GM12875 (cell line): Measurements from ENCODE around the gene CCDC154.

Experiments
- H3K4me3 ChIP-seq: one replicate; pipeline ENCODE4 v1.5.1; 2011; ENCODE audit warnings: low read depth, low read length, control low read depth
- TF ChIP-seq, protein P1 (sequence below): IDR thresholded peaks from 2 replicates; pipeline ENCODE4 v1.5.1; 2011; ENCODE audit warnings: low read depth, mild to moderate bottlenecking, control low read depth, inconsistent platforms, low read length, moderate library complexity, borderline replicate concordance; ENCODE audit not compliant: insufficient read depth

Gene CCDC154

DNA sequence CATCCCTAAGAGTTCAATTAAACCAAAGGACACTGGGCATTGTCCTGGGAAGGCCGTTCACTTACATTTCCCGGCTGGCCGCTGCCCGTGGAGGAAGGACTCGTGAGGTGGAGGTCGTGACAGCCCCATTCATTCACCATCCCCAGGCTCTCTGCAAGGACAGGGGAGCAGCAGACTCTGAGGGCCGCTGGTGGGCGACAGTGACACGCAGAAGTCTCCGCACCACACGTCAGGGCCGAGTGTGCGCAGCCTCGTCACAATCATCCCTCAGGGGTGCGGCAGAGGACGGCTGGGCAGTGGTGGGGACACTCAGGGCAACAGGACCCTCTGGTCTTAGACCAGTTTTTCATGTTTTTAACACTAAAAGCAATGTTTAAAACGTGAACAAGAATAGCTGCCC is 51.5 kb downstream of the CCDC154 start:
- no peak overlapping the region for H3K4me3 ChIP-seq
- TF ChIP-seq, protein P1, sequence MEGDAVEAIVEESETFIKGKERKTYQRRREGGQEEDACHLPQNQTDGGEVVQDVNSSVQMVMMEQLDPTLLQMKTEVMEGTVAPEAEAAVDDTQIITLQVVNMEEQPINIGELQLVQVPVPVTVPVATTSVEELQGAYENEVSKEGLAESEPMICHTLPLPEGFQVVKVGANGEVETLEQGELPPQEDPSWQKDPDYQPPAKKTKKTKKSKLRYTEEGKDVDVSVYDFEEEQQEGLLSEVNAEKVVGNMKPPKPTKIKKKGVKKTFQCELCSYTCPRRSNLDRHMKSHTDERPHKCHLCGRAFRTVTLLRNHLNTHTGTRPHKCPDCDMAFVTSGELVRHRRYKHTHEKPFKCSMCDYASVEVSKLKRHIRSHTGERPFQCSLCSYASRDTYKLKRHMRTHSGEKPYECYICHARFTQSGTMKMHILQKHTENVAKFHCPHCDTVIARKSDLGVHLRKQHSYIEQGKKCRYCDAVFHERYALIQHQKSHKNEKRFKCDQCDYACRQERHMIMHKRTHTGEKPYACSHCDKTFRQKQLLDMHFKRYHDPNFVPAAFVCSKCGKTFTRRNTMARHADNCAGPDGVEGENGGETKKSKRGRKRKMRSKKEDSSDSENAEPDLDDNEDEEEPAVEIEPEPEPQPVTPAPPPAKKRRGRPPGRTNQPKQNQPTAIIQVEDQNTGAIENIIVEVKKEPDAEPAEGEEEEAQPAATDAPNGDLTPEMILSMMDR, result no peak

DNA sequence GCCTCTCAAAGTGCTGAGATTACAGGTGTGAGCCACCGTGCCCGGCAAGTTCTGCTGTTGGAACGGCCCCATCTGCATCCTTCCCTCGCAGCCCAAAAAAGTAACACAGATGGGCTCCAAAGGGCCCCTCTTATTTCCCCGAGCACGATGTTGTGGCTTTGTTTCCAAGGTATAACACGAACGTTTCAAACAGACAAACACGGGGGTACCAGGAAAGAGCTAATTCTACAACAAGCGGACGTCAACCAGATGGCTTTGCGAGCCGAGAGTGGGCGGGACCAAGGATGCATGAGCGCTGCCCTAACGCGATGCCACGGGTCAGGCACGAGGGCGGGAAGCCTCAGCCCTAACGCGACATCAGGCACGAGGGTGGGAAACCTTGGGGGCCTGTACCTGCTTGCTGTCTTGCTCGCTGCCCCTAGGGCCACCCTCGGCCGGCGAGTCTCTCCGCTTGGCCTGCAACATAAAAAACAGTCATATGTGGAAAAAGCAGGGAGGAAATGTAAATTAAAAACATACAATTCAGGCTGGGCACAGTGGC is 54.0 kb downstream of the CCDC154 start:
- TF ChIP-seq, protein P1, result no peak
- H3K4me3 ChIP-seq, result no peak overlapping the region

DNA sequence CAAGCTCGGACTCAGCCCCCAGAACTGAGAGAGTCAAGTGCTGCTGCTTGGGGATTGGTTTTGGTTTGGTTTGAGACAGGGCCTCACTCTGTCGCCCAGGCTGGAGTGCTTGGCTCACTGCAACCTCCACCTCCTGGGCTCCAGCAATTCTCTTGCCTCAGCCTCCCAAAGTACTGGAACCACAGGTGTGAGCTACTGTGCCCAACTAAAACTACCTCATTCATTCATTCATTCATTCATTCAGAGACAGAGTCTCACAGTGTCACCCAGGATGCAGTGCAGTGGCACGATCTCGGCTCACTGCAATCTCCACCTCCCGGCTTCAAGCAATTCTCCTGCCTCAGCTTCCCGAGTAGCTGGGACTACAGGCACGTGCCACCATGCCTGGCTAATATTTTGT is 54.6 kb downstream of the CCDC154 start:
- no peak overlapping the region for H3K4me3 ChIP-seq
- TF ChIP-seq, protein P1, result no peak

DNA sequence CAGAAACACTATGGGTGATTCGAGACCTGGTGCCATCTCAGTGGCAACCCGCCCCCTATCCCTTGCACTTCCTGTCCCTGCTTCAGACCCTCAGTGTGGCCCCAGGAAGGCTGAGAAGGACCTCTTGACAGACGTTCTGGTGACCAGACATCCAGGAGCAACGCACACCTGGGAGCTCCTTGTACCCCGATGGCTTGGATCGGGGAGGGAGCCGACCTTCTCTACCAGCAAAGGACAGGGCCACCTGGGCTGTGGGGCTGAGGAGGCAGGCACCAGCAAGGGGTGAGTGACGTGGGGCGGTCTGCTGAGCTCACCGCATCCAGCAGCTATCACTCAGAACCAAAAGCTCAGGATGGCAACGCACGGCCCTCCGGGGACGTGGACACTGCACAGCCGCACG is 57.0 kb downstream of the CCDC154 start:
- TF ChIP-seq, protein P1, result no peak

DNA sequence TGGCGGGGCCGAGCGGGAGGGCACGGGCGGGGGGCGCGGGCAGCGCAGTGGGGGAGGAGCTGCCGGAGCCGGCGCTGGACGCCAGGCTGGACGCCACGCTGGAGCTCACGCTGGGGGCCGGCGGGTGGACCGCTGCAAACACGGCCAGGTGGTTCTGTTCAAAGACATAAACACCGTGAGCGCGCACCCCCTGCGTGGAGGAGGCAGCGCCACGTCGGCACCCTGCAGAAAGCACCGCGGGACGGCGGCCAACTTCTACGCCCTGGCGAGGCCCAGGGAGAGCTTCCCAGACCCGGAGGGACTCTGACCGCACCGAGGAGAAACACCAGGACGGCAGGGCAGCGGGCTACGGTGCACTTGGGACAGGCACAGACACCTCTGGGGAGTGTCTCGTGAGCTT is 59.1 kb downstream of the CCDC154 start:
- TF ChIP-seq, protein P1, result no peak
- H3K4me3 ChIP-seq, result no peak overlapping the region

More for the DNA sequence above, 57.0 kb downstream of the CCDC154 start:
- no peak overlapping the region for H3K4me3 ChIP-seq
